PC-9 (cell line): Measurements from ENCODE around the gene KCNJ6.

Experiments
- EZH2 ChIP-seq: fragments of 200-600 bp; sonication (generic); IDR thresholded peaks from 2 replicates; pipeline ENCODE4 v1.8.0; 2017; ENCODE audit warnings: antibody characterized with exemption, low read depth
- TF ChIP-seq, protein P1 (sequence below): fragments of 200-600 bp; sonication (generic); conservative IDR thresholded peaks from 2 replicates; pipeline ENCODE4 v1.6.1; 2017; ENCODE audit warnings: mixed run types, antibody characterized with exemption, mild to moderate bottlenecking, moderate library complexity

DNA sequence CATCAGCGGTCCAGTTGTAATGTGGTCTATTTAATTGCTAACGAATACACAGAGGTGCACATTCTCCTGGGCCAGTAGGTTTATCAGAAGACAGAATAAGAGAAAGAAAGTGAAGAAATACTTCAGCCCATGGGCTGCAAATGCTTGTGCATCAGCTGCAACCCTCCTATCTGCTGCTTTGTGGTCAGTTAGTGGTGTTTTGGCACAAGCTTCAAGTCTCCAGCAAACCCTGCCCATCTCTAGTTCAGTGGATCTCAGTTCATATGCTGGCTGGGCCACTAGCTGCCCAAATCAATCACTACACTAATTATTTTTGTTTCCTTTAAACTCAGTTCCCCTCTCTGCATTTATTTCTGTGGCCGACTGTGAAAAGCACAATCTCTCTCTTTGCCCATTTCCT lies 124.2 kb downstream of the KCNJ6 start:
- no peak for TF ChIP-seq EZH2
- TF ChIP-seq, protein P1, sequence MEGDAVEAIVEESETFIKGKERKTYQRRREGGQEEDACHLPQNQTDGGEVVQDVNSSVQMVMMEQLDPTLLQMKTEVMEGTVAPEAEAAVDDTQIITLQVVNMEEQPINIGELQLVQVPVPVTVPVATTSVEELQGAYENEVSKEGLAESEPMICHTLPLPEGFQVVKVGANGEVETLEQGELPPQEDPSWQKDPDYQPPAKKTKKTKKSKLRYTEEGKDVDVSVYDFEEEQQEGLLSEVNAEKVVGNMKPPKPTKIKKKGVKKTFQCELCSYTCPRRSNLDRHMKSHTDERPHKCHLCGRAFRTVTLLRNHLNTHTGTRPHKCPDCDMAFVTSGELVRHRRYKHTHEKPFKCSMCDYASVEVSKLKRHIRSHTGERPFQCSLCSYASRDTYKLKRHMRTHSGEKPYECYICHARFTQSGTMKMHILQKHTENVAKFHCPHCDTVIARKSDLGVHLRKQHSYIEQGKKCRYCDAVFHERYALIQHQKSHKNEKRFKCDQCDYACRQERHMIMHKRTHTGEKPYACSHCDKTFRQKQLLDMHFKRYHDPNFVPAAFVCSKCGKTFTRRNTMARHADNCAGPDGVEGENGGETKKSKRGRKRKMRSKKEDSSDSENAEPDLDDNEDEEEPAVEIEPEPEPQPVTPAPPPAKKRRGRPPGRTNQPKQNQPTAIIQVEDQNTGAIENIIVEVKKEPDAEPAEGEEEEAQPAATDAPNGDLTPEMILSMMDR: no peak
